ENCODE results near the gene CDHR3.
"Not testable (repeated sequence)": the region's sequence is repeated elsewhere in the genome, so short reads cannot be mapped to it uniquely, and the experiment has no call there.

GRCh38 chr7:105984808-105985207 lies 21.7 kb downstream of the CDHR3 start:
- TF ChIP-seq POLR2A, CTCF (IDR thresholded peaks at IDR 0.05): not testable (repeated sequence)
